ENCODE results near the gene LACTB.

LACTB gene

GRCh38 chr15:63146684-63147083, 25.0 kb downstream of the LACTB start:
- TF ChIP-seq CTCF (IDR thresholded peaks at IDR 0.05; ENCODE audit: insufficient read depth, missing control alignments) = peak; percentile 12
- FAIRE-seq = no peak
- DNase-seq (ENCODE audit: insufficient read length, low spot score) = no peak

- FAIRE-seq (no peak), DNase-seq (ENCODE audit: insufficient read length, low spot score) (no peak)
- no peak for TF ChIP-seq CTCF (IDR thresholded peaks at IDR 0.05; ENCODE audit: insufficient read depth, missing control alignments)
Observed at GRCh38 chr15:63151665-63152064, 30.0 kb downstream of the LACTB start.

GRCh38 chr15:63155486-63155885, 33.8 kb downstream of the LACTB start:
- TF ChIP-seq CTCF (IDR thresholded peaks at IDR 0.05; ENCODE audit: insufficient read depth, missing control alignments) = no peak
- DNase-seq (ENCODE audit: insufficient read length, low spot score) (no peak), FAIRE-seq (no peak)

- DNase-seq (ENCODE audit: insufficient read length, low spot score) = no peak
- TF ChIP-seq CTCF (IDR thresholded peaks at IDR 0.05; ENCODE audit: insufficient read depth, missing control alignments) = no peak
- FAIRE-seq = no peak
Observed at GRCh38 chr15:63156086-63156710, 34.5 kb downstream of the LACTB start.

GRCh38 chr15:63156755-63157117, 35.1 kb downstream of the LACTB start:
- no peak for TF ChIP-seq CTCF (IDR thresholded peaks at IDR 0.05; ENCODE audit: insufficient read depth, missing control alignments)
- no peak for FAIRE-seq
- no peak for DNase-seq (ENCODE audit: insufficient read length, low spot score)

- DNase-seq (ENCODE audit: insufficient read length, low spot score) (peak; percentile 60), FAIRE-seq (no peak)
- TF ChIP-seq CTCF (IDR thresholded peaks at IDR 0.05; ENCODE audit: insufficient read depth, missing control alignments) = no peak
Observed at GRCh38 chr15:63157118-63157843, 35.6 kb downstream of the LACTB start, which contains the start of gene RPS27L. Gene RPS27L, minus strand, starts transcription at chr15:63157477. Its CDS starts 72 bp downstream, at chr15:63157405.

- no peak for TF ChIP-seq CTCF (IDR thresholded peaks at IDR 0.05; ENCODE audit: insufficient read depth, missing control alignments)
- DNase-seq (ENCODE audit: insufficient read length, low spot score) (no peak), FAIRE-seq (no peak)
Observed at GRCh38 chr15:63157891-63158431, 36.3 kb downstream of the LACTB start.
